NCI-H2171 (cell line): ENCODE results near the gene KCNJ4.
"Not testable (repeated sequence)": the region's sequence is repeated elsewhere in the genome, so short reads cannot be mapped to it uniquely, and the experiment has no call there.

Source experiments
- DNase-seq: peaks from one replicate; lab custom pipeline; 2025; lab: John Stamatoyannopoulos, UW

KCNJ4 gene

GRCh38 chr22:38412435-38413084 is 42.4 kb downstream of the KCNJ4 start:
- peak; percentile 80 for DNase-seq

- no peak for DNase-seq
These were observed 44.0 kb downstream of the KCNJ4 start for GRCh38 chr22:38411016-38411415.

- DNase-seq = not testable (repeated sequence)
These were observed 45.1 kb downstream of the KCNJ4 start for GRCh38 chr22:38409916-38410315.

GRCh38 chr22:38406617-38407016 is 48.4 kb downstream of the KCNJ4 start:
- no peak for DNase-seq

- DNase-seq = no peak
These were observed 50.6 kb downstream of the KCNJ4 start for GRCh38 chr22:38404419-38404818.

GRCh38 chr22:38403812-38404211 is 51.2 kb downstream of the KCNJ4 start:
- DNase-seq = no peak

- no peak for DNase-seq
These were observed 52.8 kb downstream of the KCNJ4 start for GRCh38 chr22:38402204-38402603.

- DNase-seq = peak; percentile 29
These were observed 53.5 kb downstream of the KCNJ4 start for GRCh38 chr22:38401336-38402084.

GRCh38 chr22:38400256-38400655 is 54.7 kb downstream of the KCNJ4 start:
- DNase-seq = not testable (repeated sequence)

- peak; percentile 92 for DNase-seq
These were observed 56.2 kb downstream of the KCNJ4 start for GRCh38 chr22:38398609-38399461.

GRCh38 chr22:38398181-38398608 is 56.8 kb downstream of the KCNJ4 start:
- DNase-seq = peak; percentile 54

- peak; percentile 16 for DNase-seq
These were observed 57.6 kb downstream of the KCNJ4 start for GRCh38 chr22:38397189-38398085.

GRCh38 chr22:38396440-38397069 is 58.4 kb downstream of the KCNJ4 start:
- not testable (repeated sequence) for DNase-seq

GRCh38 chr22:38395944-38396343 is 59.1 kb downstream of the KCNJ4 start:
- DNase-seq = not testable (repeated sequence)

GRCh38 chr22:38394929-38395624 is 59.9 kb downstream of the KCNJ4 start:
- DNase-seq = not testable (repeated sequence)

- not testable (repeated sequence) for DNase-seq
These were observed 65.6 kb downstream of the KCNJ4 start for GRCh38 chr22:38389428-38389818.

GRCh38 chr22:38388506-38389427 is 66.2 kb downstream of the KCNJ4 start:
- DNase-seq = not testable (repeated sequence)

- DNase-seq = not testable (repeated sequence)
These were observed 68.1 kb downstream of the KCNJ4 start for GRCh38 chr22:38386918-38387317.

GRCh38 chr22:38383417-38383816 is 71.6 kb downstream of the KCNJ4 start:
- no peak for DNase-seq
